Activated naive CD8-positive, alpha-beta T cell treated with anti-CD3 and anti-CD28 coated beads, Interleukin-2, amount 50 U/mL, for 24 hours (primary cell): ENCODE results near the gene CCNT2.
"Not testable (repeated sequence)": the region's sequence is repeated elsewhere in the genome, so short reads cannot be mapped to it uniquely, and the experiment has no call there.

Source experiments
- ATAC-seq: fragments of 150-1000 bp; cut with Tn5 transposase; one replicate; pipeline ENCODE4 v1.10.0; 2021
- DNase-seq: peaks from one replicate; pipeline ENCODE4 v3.0.0; 2021
- H3K27ac Mint-ChIP-seq: one replicate; pipeline ENCODE4 v1.8.0; 2021; ENCODE audit warnings: mild to moderate bottlenecking, mixed read lengths
- H3K27me3 Mint-ChIP-seq: one replicate; pipeline ENCODE4 v1.8.0; 2021; ENCODE audit warnings: mixed read lengths
- H3K36me3 Mint-ChIP-seq: one replicate; pipeline ENCODE4 v1.8.0; 2021; ENCODE audit warnings: low read depth, mixed read lengths
- H3K4me1 Mint-ChIP-seq: one replicate; pipeline ENCODE4 v1.8.0; 2021; ENCODE audit warnings: mixed read lengths
- H3K4me3 Mint-ChIP-seq: one replicate; pipeline ENCODE4 v1.8.0; 2021; ENCODE audit warnings: mild to moderate bottlenecking, moderate library complexity, mixed read lengths
- H3K9me3 Mint-ChIP-seq: one replicate; pipeline ENCODE4 v1.8.0; 2021; ENCODE audit warnings: mixed read lengths

The CCNT2 gene

GRCh38 chr2:134934641-134935040 lies 16.0 kb downstream of the CCNT2 start:
- DNase-seq: no peak
- H3K27me3 Mint-ChIP-seq: no peaks in the 10 kb centered on the region
- no peaks in the 10 kb centered on the region for H3K9me3 Mint-ChIP-seq
- ATAC-seq: no peak
- peak overlapping the region; percentile 49 for H3K27ac Mint-ChIP-seq
- peaks cover 42% of the 10 kb centered on the region for H3K36me3 Mint-ChIP-seq
- peaks cover 60% of the 10 kb centered on the region for H3K4me1 Mint-ChIP-seq
- no peak overlapping the region for H3K4me3 Mint-ChIP-seq

GRCh38 chr2:134936691-134937090 lies 18.1 kb downstream of the CCNT2 start:
- Mint-ChIP-seq H3K9me3 (no peaks in the 10 kb centered on the region), H3K27me3 (no peaks in the 10 kb centered on the region), H3K36me3 (peaks cover 45% of the 10 kb centered on the region), H3K4me1 (peaks cover 47% of the 10 kb centered on the region), H3K4me3 (no peak overlapping the region), H3K27ac (no peak overlapping the region)
- DNase-seq: no peak
- ATAC-seq: no peak

GRCh38 chr2:134943540-134943939 lies 24.9 kb downstream of the CCNT2 start:
- Mint-ChIP-seq H3K4me1 (peaks cover 36% of the 10 kb centered on the region), H3K4me3 (no peak overlapping the region), H3K27ac (peak overlapping the region; percentile 28), H3K9me3 (no peaks in the 10 kb centered on the region), H3K27me3 (no peaks in the 10 kb centered on the region), H3K36me3 (peaks cover 68% of the 10 kb centered on the region)
- no peak for ATAC-seq
- DNase-seq: no peak

GRCh38 chr2:134944975-134945374 lies 26.4 kb downstream of the CCNT2 start:
- no peaks in the 10 kb centered on the region for H3K9me3 Mint-ChIP-seq
- H3K4me1 Mint-ChIP-seq: peaks cover 41% of the 10 kb centered on the region
- peak overlapping the region; percentile 51 for H3K27ac Mint-ChIP-seq
- no peak for DNase-seq
- H3K27me3 Mint-ChIP-seq: no peaks in the 10 kb centered on the region
- ATAC-seq: no peak
- no peak overlapping the region for H3K4me3 Mint-ChIP-seq
- peaks cover 67% of the 10 kb centered on the region for H3K36me3 Mint-ChIP-seq

- no peaks in the 10 kb centered on the region for H3K9me3 Mint-ChIP-seq
- no peak for DNase-seq
- no peaks in the 10 kb centered on the region for H3K27me3 Mint-ChIP-seq
- H3K4me3 Mint-ChIP-seq: no peak overlapping the region
- ATAC-seq: no peak
- H3K27ac Mint-ChIP-seq: no peak overlapping the region
- peaks cover 67% of the 10 kb centered on the region for H3K36me3 Mint-ChIP-seq
- peaks cover 47% of the 10 kb centered on the region for H3K4me1 Mint-ChIP-seq
These were observed 27.5 kb downstream of the CCNT2 start for GRCh38 chr2:134946073-134946472.

GRCh38 chr2:134949981-134950708 lies 31.5 kb downstream of the CCNT2 start:
- H3K36me3 Mint-ChIP-seq: peaks cover 61% of the 10 kb centered on the region
- DNase-seq: no peak
- no peaks in the 10 kb centered on the region for H3K27me3 Mint-ChIP-seq
- ATAC-seq: peak; percentile 54
- no peak overlapping the region for H3K4me3 Mint-ChIP-seq
- peak overlapping the region; percentile 43 for H3K27ac Mint-ChIP-seq
- no peaks in the 10 kb centered on the region for H3K9me3 Mint-ChIP-seq
- H3K4me1 Mint-ChIP-seq: peaks cover 17% of the 10 kb centered on the region

GRCh38 chr2:134950886-134951285 lies 32.3 kb downstream of the CCNT2 start:
- no peak for ATAC-seq
- H3K36me3 Mint-ChIP-seq: peaks cover 60% of the 10 kb centered on the region

GRCh38 chr2:134952608-134953007 lies 34.0 kb downstream of the CCNT2 start:
- H3K36me3 Mint-ChIP-seq: peaks cover 65% of the 10 kb centered on the region
- H3K27ac Mint-ChIP-seq: no peak overlapping the region
- no peaks in the 10 kb centered on the region for H3K27me3 Mint-ChIP-seq
- peaks cover 16% of the 10 kb centered on the region for H3K4me1 Mint-ChIP-seq
- no peaks in the 10 kb centered on the region for H3K9me3 Mint-ChIP-seq
- no peak for ATAC-seq
- no peak for DNase-seq
- no peak overlapping the region for H3K4me3 Mint-ChIP-seq

More at GRCh38 chr2:134950886-134951285, 32.3 kb downstream of the CCNT2 start:
- H3K4me3 Mint-ChIP-seq: no peak overlapping the region
- no peak for DNase-seq
- H3K9me3 Mint-ChIP-seq: no peaks in the 10 kb centered on the region
- H3K27ac Mint-ChIP-seq: no peak overlapping the region
- no peaks in the 10 kb centered on the region for H3K27me3 Mint-ChIP-seq
- H3K4me1 Mint-ChIP-seq: peaks cover 16% of the 10 kb centered on the region

- Mint-ChIP-seq H3K27ac (no peak overlapping the region), H3K27me3 (no peaks in the 10 kb centered on the region)
- DNase-seq: no peak
These were observed 35.4 kb downstream of the CCNT2 start for GRCh38 chr2:134954065-134954464.

GRCh38 chr2:134955744-134956143 lies 37.1 kb downstream of the CCNT2 start:
- DNase-seq: no peak
- Mint-ChIP-seq H3K9me3 (no peaks in the 10 kb centered on the region), H3K27ac (no peak overlapping the region), H3K4me1 (no peaks in the 10 kb centered on the region), H3K27me3 (no peaks in the 10 kb centered on the region), H3K36me3 (peaks cover 56% of the 10 kb centered on the region), H3K4me3 (no peak overlapping the region)
- ATAC-seq: no peak

More at GRCh38 chr2:134954065-134954464, 35.4 kb downstream of the CCNT2 start:
- Mint-ChIP-seq H3K4me3 (no peak overlapping the region), H3K9me3 (no peaks in the 10 kb centered on the region), H3K4me1 (peaks cover 13% of the 10 kb centered on the region), H3K36me3 (peaks cover 66% of the 10 kb centered on the region)
- no peak for ATAC-seq

- no peaks in the 10 kb centered on the region for H3K27me3 Mint-ChIP-seq
- H3K36me3 Mint-ChIP-seq: peaks cover 47% of the 10 kb centered on the region
- H3K9me3 Mint-ChIP-seq: no peaks in the 10 kb centered on the region
- H3K4me3 Mint-ChIP-seq: no peak overlapping the region
- no peak for DNase-seq
- no peak overlapping the region for H3K27ac Mint-ChIP-seq
- ATAC-seq: no peak
- H3K4me1 Mint-ChIP-seq: no peaks in the 10 kb centered on the region
These were observed 38.9 kb downstream of the CCNT2 start for GRCh38 chr2:134957477-134957876.

- H3K36me3 Mint-ChIP-seq, ATAC-seq, H3K4me3 Mint-ChIP-seq, H3K27ac Mint-ChIP-seq, H3K27me3 Mint-ChIP-seq, DNase-seq, H3K4me1 Mint-ChIP-seq: not testable (repeated sequence)
- peaks cover 11% of the 10 kb centered on the region for H3K9me3 Mint-ChIP-seq
These were observed 48.5 kb downstream of the CCNT2 start for GRCh38 chr2:134967166-134967565.

- no peaks in the 10 kb centered on the region for H3K27me3 Mint-ChIP-seq
- peaks cover 36% of the 10 kb centered on the region for H3K9me3 Mint-ChIP-seq
- no peak for DNase-seq
- ATAC-seq: peak; percentile 54
- H3K27ac Mint-ChIP-seq: no peak overlapping the region
- peaks cover 14% of the 10 kb centered on the region for H3K36me3 Mint-ChIP-seq
- no peak overlapping the region for H3K4me3 Mint-ChIP-seq
- H3K4me1 Mint-ChIP-seq: peaks cover 14% of the 10 kb centered on the region
These were observed 54.9 kb downstream of the CCNT2 start for GRCh38 chr2:134973241-134974138.

GRCh38 chr2:134975281-134976009 lies 56.8 kb downstream of the CCNT2 start:
- Mint-ChIP-seq H3K9me3 (peaks cover 32% of the 10 kb centered on the region), H3K4me3 (no peak overlapping the region), H3K27ac (no peak overlapping the region), H3K4me1 (peaks cover 14% of the 10 kb centered on the region), H3K36me3 (peaks cover 14% of the 10 kb centered on the region), H3K27me3 (no peaks in the 10 kb centered on the region)
- no peak for DNase-seq
- no peak for ATAC-seq
